HL-60/S4 (cell line): ENCODE results near the gene C10orf90.

Experiments
- in situ Hi-C: fragments of 300-500 bp; cut with MboI; formaldehyde crosslinking; loops from 2 replicates; pipeline ENCODE4 v1.14.3; 2022; ENCODE audit warnings: low sequenced_read_pairs

The C10orf90 gene

GRCh38 chr10:126674741-126675515 is 4.4 kb upstream of the C10orf90 start:
- in situ Hi-C loops = no loop called here

- in situ Hi-C loops = no loop called here
These were observed 3.1 kb upstream of the C10orf90 start for GRCh38 chr10:126673565-126673964.

GRCh38 chr10:126671402-126671975 is 996 bp upstream of the C10orf90 start:
- in situ Hi-C loops = no loop called here

- in situ Hi-C loops = no loop called here
These were observed 385 bp upstream of the C10orf90 start for GRCh38 chr10:126670895-126671261.

- in situ Hi-C loops = no loop called here
These were observed 1.3 kb downstream of the C10orf90 start for GRCh38 chr10:126669168-126669567.

GRCh38 chr10:126668505-126668904 is 2.0 kb downstream of the C10orf90 start:
- in situ Hi-C loops = no loop called here

- in situ Hi-C loops = no loop called here
These were observed 2.9 kb downstream of the C10orf90 start for GRCh38 chr10:126667568-126667967.

- in situ Hi-C loops = no loop called here
These were observed 5.3 kb downstream of the C10orf90 start for GRCh38 chr10:126665207-126665606.

- in situ Hi-C loops = no loop called here
These were observed 6.6 kb downstream of the C10orf90 start for GRCh38 chr10:126663880-126664279.

GRCh38 chr10:126663328-126663727 is 7.2 kb downstream of the C10orf90 start:
- in situ Hi-C loops = no loop called here

- in situ Hi-C loops = no loop called here
These were observed 8.5 kb downstream of the C10orf90 start for GRCh38 chr10:126661841-126662515.

GRCh38 chr10:126661356-126661755 is 9.1 kb downstream of the C10orf90 start:
- in situ Hi-C loops = no loop called here

GRCh38 chr10:126659750-126660149 is 10.7 kb downstream of the C10orf90 start:
- in situ Hi-C loops = no loop called here

- in situ Hi-C loops = no loop called here
These were observed 11.6 kb downstream of the C10orf90 start for GRCh38 chr10:126658928-126659327.

- in situ Hi-C loops = no loop called here
These were observed 15.9 kb downstream of the C10orf90 start for GRCh38 chr10:126654579-126654978.

- in situ Hi-C loops = no loop called here
These were observed 19.0 kb downstream of the C10orf90 start for GRCh38 chr10:126651467-126651866.

GRCh38 chr10:126650161-126650560 is 20.3 kb downstream of the C10orf90 start:
- in situ Hi-C loops = no loop called here

GRCh38 chr10:126647116-126647515 is 23.4 kb downstream of the C10orf90 start:
- in situ Hi-C loops = no loop called here

- in situ Hi-C loops = no loop called here
These were observed 24.4 kb downstream of the C10orf90 start for GRCh38 chr10:126646110-126646509.

- in situ Hi-C loops = no loop called here
These were observed 30.1 kb downstream of the C10orf90 start for GRCh38 chr10:126640401-126640800.

GRCh38 chr10:126639084-126639483 is 31.4 kb downstream of the C10orf90 start:
- in situ Hi-C loops = no loop called here

GRCh38 chr10:126638542-126638941 is 32.0 kb downstream of the C10orf90 start:
- in situ Hi-C loops = no loop called here
